HG03159 (cell line): ENCODE measurements around the gene NCAM1.
A peak's percentile ranks its signal among the peaks of the same experiment; 100 is the strongest.
"Not testable (repeated sequence)": the region's sequence is repeated elsewhere in the genome, so short reads cannot be mapped to it uniquely, and the experiment has no call there.

Experiments
- ATAC-seq: cut with Tn5 transposase; IDR thresholded peaks from one replicate; pipeline ENCODE4 v1.9.1; 2021; ENCODE audit warnings: mild to moderate bottlenecking, moderate library complexity; ENCODE audit not compliant: unreplicated experiment

Gene NCAM1

GRCh38 chr11:113296447-113297205, 335.4 kb downstream of the NCAM1 start:
- ATAC-seq, result no peak

- ATAC-seq, result not testable (repeated sequence)
Observed at GRCh38 chr11:113298496-113298895, 337.3 kb downstream of the NCAM1 start.

GRCh38 chr11:113304916-113305315, 343.7 kb downstream of the NCAM1 start:
- ATAC-seq, result no peak

- ATAC-seq, result peak; percentile 73
Observed at GRCh38 chr11:113305440-113306336, 344.5 kb downstream of the NCAM1 start.

- ATAC-seq, result no peak
Observed at GRCh38 chr11:113308601-113309000, 347.4 kb downstream of the NCAM1 start.

- ATAC-seq, result no peak
Observed at GRCh38 chr11:113311536-113311935, 350.3 kb downstream of the NCAM1 start.

- no peak for ATAC-seq
Observed at GRCh38 chr11:113313601-113314000, 352.4 kb downstream of the NCAM1 start.

GRCh38 chr11:113314065-113314388, 352.8 kb downstream of the NCAM1 start:
- no peak for ATAC-seq

- peak; percentile 98 for ATAC-seq
Observed at GRCh38 chr11:113314389-113315301, 353.4 kb downstream of the NCAM1 start, which contains the start of gene TTC12. TTC12 (plus strand) TSS chr11:113314583; CDS start chr11:113316258, 1,675 bp downstream.

- ATAC-seq, result no peak
Observed at GRCh38 chr11:113315811-113316210, 354.6 kb downstream of the NCAM1 start.

- no peak for ATAC-seq
Observed at GRCh38 chr11:113316256-113316655, 355.0 kb downstream of the NCAM1 start.

GRCh38 chr11:113317339-113317738, 356.1 kb downstream of the NCAM1 start:
- no peak for ATAC-seq

- no peak for ATAC-seq
Observed at GRCh38 chr11:113319085-113319484, 357.9 kb downstream of the NCAM1 start.

GRCh38 chr11:113322158-113322557, 360.9 kb downstream of the NCAM1 start:
- ATAC-seq, result no peak

- no peak for ATAC-seq
Observed at GRCh38 chr11:113324250-113324649, 363.0 kb downstream of the NCAM1 start.
